ENCODE data around the gene CCDC86.

Gene CCDC86

DNA sequence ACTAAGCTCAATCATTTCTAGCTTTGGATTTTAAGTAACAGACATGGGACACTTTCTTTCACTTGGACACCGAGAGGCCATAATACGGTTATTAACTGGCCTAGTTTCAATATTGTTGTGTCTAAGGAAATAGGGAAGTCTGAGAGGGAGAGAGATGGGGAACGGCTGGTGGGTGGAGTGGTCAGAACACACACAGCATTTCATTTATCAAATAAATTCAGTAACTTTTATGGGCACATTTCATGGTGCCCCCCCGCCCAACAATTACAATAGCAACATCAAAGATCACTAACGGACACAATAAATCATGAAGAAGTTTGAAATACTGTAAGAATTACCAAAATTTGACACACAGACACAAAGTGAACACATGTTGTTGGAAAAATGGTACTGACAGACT lies 53.8 kb downstream of the CCDC86 start:
- Mint-ChIP-seq H3K27me3 (no peaks in the 10 kb centered on the region), H3K4me3 (peak overlapping the region; percentile 44), H3K4me1 (ENCODE audit: low read depth) (peaks cover 33% of the 10 kb centered on the region), H3K27ac (peak overlapping the region; percentile 86), H3K9me3 (no peaks in the 10 kb centered on the region), H3K36me3 (ENCODE audit: low read depth) (peaks cover 95% of the 10 kb centered on the region)
- intact Hi-C loops (cut with micrococcal nuclease) = no loop called here

DNA sequence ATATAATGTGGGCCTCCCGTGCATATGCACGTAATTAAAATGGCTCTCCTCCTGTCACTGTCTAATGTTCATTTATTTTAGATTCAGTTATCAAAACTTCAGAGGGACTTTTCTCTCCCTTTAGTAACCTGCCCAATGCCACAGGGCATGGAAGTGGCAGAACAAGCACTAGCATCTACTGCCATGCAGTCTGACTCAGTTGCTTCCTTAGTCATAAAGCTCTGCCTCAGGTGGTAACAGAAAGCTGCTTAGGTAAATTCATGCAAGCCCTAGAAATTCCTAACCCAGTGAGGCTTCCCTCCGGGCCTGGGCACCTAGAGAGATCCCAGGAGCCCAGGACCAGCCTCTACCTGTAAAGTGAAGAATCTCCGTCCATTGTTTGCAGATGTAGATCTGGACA lies 55.6 kb downstream of the CCDC86 start:
- H3K27me3 Mint-ChIP-seq = no peaks in the 10 kb centered on the region
- peak overlapping the region; percentile 38 for H3K27ac Mint-ChIP-seq
- intact Hi-C loops (cut with micrococcal nuclease) = no loop called here
- H3K4me3 Mint-ChIP-seq = no peak overlapping the region
- peaks cover 93% of the 10 kb centered on the region for H3K36me3 Mint-ChIP-seq (ENCODE audit: low read depth)
- H3K4me1 Mint-ChIP-seq (ENCODE audit: low read depth) = peaks cover 25% of the 10 kb centered on the region
- no peaks in the 10 kb centered on the region for H3K9me3 Mint-ChIP-seq

DNA sequence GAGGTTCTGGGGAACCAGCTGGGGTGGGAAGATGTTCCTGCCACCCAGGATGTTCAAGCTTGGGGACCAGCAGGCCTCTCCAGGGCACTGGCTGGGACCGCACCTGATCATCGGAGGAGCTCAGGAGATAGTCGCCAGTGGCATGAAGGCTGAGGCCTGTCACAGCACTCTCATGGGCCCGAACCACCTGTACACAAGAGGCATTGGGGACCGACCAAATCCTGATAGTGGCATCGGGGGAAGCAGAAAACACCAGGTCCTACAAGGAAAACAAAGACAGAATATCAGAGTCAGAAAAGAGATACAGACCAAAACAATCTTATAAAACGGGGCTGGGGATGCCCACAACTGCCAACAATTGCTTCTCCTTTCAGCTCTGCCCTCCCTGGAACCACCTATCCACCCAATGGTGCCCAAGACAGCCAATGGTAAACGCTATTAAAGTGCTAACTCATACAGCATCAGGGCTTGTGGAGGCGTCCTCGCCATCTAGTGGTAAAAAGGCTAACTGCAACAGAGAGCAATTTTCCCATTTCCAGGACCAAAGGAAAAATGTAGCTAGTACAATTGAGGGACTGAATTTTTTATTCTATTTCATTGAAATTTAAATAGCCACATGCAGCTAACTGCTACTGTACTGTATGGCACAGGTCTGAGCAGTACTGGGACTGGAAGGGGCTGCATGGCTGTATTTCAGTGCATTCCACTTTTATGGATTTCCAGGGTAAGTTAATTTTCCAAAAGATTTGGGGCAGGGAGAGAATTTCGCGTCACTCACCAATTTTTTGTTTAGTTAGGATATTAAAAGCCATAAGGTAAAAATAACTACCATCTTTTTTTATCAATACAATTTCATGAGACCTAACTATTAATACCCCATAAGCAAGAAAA lies 57.4 kb downstream of the CCDC86 start:
- Mint-ChIP-seq H3K36me3 (ENCODE audit: low read depth) (peaks cover 92% of the 10 kb centered on the region), H3K27ac (peak overlapping the region; percentile 38), H3K9me3 (no peaks in the 10 kb centered on the region), H3K4me3 (no peak overlapping the region), H3K4me1 (ENCODE audit: low read depth) (peaks cover 34% of the 10 kb centered on the region), H3K27me3 (no peaks in the 10 kb centered on the region)
- intact Hi-C loops (cut with micrococcal nuclease) = loop anchor here (2.0 kb wide), 1 partner anchor 68 kb away; no protein-coding TSS in a partner anchor

- no peak overlapping the region for H3K4me3 Mint-ChIP-seq
Observed at GRCh38 chr11:60899977-60900376, 58.1 kb downstream of the CCDC86 start.

More at GRCh38 chr11:60899977-60900376, 58.1 kb downstream of the CCDC86 start:
- H3K27ac Mint-ChIP-seq = no peak overlapping the region
- peaks cover 39% of the 10 kb centered on the region for H3K4me1 Mint-ChIP-seq (ENCODE audit: low read depth)
- no peaks in the 10 kb centered on the region for H3K9me3 Mint-ChIP-seq
- no peaks in the 10 kb centered on the region for H3K27me3 Mint-ChIP-seq
- intact Hi-C loops (cut with micrococcal nuclease) = loop anchor here (2.0 kb wide), 1 partner anchor 69 kb away; no protein-coding TSS in a partner anchor
- peaks cover 85% of the 10 kb centered on the region for H3K36me3 Mint-ChIP-seq (ENCODE audit: low read depth)

Data from dendritic cell treated with granulocyte-macrophage colony-stimulating factor and Interleukin-4, amounts not matched to agents 40 ng/mL and 50 ng/mL, for 4 days (primary cell).